Ishikawa (cell line): ENCODE measurements around the gene C1QTNF6.

ENCODE experiments used
- CREB1 ChIP-seq: IDR thresholded peaks from 2 replicates; pipeline ENCODE4 v1.6.1; 2012; ENCODE audit warnings: low read depth
- EP300 ChIP-seq: IDR thresholded peaks from 2 replicates; pipeline ENCODE4 v1.6.1; 2012; ENCODE audit warnings: borderline replicate concordance
- NFIC ChIP-seq: IDR thresholded peaks from 2 replicates; pipeline ENCODE4 v1.6.1; 2012
- RAD21 ChIP-seq: IDR thresholded peaks from 2 replicates; pipeline ENCODE4 v1.6.1; 2012; ENCODE audit warnings: low read depth
- TAF1 ChIP-seq: IDR thresholded peaks from 2 replicates; pipeline ENCODE4 v1.6.1; 2012; ENCODE audit warnings: low read depth, mild to moderate bottlenecking
- TCF12 ChIP-seq: IDR thresholded peaks from 2 replicates; pipeline ENCODE4 v1.6.1; 2012; ENCODE audit warnings: low read depth
- TEAD4 ChIP-seq: IDR thresholded peaks from 2 replicates; pipeline ENCODE4 v1.6.1; 2012
- YY1 ChIP-seq: IDR thresholded peaks from 2 replicates; pipeline ENCODE4 v1.6.1; 2012; ENCODE audit warnings: low read depth
- ZBTB7A ChIP-seq: IDR thresholded peaks from 2 replicates; pipeline ENCODE4 v1.6.1; 2012; ENCODE audit warnings: low read depth
- TF ChIP-seq, protein P1 (sequence below): IDR thresholded peaks from 2 replicates; pipeline ENCODE4 v1.6.1; 2012
- TF ChIP-seq, protein P2 (sequence below): IDR thresholded peaks from 2 replicates; pipeline ENCODE4 v1.6.1; 2012; ENCODE audit warnings: low read depth, mild to moderate bottlenecking

DNA sequence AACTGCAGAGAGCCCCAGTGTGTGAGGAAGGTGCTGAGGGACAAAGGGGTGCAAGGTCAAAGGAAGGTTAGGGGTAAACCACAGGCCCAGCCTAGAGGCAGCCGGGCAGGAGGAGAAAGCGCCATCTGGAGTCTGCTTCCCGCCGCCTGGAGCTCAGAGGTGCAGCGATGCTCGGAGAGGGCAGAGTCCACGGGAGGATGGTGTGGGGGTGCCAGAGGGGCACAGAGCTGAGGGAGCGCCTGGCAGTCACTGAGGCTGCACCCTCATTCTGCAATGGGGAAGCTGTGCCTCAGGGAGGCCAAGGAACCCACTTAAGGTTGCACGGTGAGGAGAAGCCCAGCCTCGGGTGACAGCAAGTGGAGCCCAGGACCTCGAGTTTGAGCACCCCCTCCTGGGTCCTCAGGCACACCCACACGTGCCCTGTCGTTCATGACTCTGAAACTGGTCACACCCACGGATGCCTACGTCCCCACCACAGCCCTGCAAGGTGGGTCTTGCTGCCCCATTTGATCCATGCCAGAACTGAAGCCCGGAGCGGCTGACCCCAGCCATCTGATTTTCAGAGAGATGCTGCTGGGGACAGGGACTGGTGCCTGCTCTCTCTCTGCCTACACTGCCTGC is 39.9 kb downstream of the C1QTNF6 start:
- TF ChIP-seq EP300 (no peak), RAD21 (no peak), TCF12 (no peak), TAF1 (no peak), CREB1 (no peak), YY1 (no peak), NFIC (no peak), ZBTB7A (no peak), TEAD4 (no peak)
- TF ChIP-seq, protein P1, sequence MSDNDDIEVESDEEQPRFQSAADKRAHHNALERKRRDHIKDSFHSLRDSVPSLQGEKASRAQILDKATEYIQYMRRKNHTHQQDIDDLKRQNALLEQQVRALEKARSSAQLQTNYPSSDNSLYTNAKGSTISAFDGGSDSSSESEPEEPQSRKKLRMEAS, result no peak
- TF ChIP-seq, protein P2, sequence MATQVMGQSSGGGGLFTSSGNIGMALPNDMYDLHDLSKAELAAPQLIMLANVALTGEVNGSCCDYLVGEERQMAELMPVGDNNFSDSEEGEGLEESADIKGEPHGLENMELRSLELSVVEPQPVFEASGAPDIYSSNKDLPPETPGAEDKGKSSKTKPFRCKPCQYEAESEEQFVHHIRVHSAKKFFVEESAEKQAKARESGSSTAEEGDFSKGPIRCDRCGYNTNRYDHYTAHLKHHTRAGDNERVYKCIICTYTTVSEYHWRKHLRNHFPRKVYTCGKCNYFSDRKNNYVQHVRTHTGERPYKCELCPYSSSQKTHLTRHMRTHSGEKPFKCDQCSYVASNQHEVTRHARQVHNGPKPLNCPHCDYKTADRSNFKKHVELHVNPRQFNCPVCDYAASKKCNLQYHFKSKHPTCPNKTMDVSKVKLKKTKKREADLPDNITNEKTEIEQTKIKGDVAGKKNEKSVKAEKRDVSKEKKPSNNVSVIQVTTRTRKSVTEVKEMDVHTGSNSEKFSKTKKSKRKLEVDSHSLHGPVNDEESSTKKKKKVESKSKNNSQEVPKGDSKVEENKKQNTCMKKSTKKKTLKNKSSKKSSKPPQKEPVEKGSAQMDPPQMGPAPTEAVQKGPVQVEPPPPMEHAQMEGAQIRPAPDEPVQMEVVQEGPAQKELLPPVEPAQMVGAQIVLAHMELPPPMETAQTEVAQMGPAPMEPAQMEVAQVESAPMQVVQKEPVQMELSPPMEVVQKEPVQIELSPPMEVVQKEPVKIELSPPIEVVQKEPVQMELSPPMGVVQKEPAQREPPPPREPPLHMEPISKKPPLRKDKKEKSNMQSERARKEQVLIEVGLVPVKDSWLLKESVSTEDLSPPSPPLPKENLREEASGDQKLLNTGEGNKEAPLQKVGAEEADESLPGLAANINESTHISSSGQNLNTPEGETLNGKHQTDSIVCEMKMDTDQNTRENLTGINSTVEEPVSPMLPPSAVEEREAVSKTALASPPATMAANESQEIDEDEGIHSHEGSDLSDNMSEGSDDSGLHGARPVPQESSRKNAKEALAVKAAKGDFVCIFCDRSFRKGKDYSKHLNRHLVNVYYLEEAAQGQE, result no peak
